Transverse colon (tissue), 4 donors: ENCODE data around the gene ABCG8. TPM values are rescaled to one million over a fixed set of nuclear protein-coding genes. Genes with fewer than 3 reads are reported as not detected.

Experiments used
- DNase-seq: peaks from one replicate; pipeline ENCODE4 v3.0.0-alpha.2; 2019
- H3K27ac ChIP-seq, 4 donors: fragments of 200-600 bp; sonication (generic); 2 replicates each; pipeline ENCODE4 v1.5.1; 2016 to 2018; ENCODE audit warnings: inconsistent platforms in 4 of 4
- H3K27me3 ChIP-seq: fragments of 200-600 bp; sonication (generic); 2 replicates; pipeline ENCODE4 v1.5.1; 2017; ENCODE audit warnings: inconsistent platforms
- H3K36me3 ChIP-seq, 4 donors: fragments of 200-600 bp; sonication (generic); 2 replicates each; pipeline ENCODE4 v1.5.1; 2017 to 2019; ENCODE audit warnings: inconsistent platforms in 4 of 4
- H3K4me1 ChIP-seq, 4 donors: fragments of 200-600 bp; sonication (generic); 2 replicates each; pipeline ENCODE4 v1.5.1; 2017 to 2020; ENCODE audit warnings: inconsistent platforms in 4 of 4
- H3K4me3 ChIP-seq, 4 donors: fragments of 200-600 bp; sonication (generic); 1 replicate in 1 of 4; 2 replicates in 3 of 4; pipeline versions ENCODE4 v1.5.1 to v1.6.1; 2017 to 2019; ENCODE audit warnings: inconsistent platforms in 4 of 4
- H3K9me3 ChIP-seq, 2 donors: fragments of 200-600 bp; sonication (generic); 2 replicates each; pipeline ENCODE4 v1.5.1; 2017 to 2019; ENCODE audit warnings: inconsistent platforms in 2 of 2
- CTCF ChIP-seq, 5 experiments: fragments of 200-600 bp in 3 of 5; fragments of 450-650 bp in 2 of 5; sonication (generic) in 3 of 5; IDR thresholded peaks; 1 replicate in 2 of 5; 2 replicates in 3 of 5; pipeline ENCODE4 v1.5.1; 2016 to 2017; ENCODE audit warnings: antibody characterized with exemption in 5 of 5, inconsistent platforms in 3 of 5, mild to moderate bottlenecking in 2 of 5, moderate library complexity in 1 of 5
- EP300 ChIP-seq: sonication (generic); formaldehyde crosslinking; IDR thresholded peaks from one replicate; pipeline ENCODE4 v1.6.1; 2017; ENCODE audit warnings: antibody characterized with exemption, low read depth
- POLR2A ChIP-seq: fragments of 450-650 bp; IDR thresholded peaks from one replicate; pipeline ENCODE4 v1.6.1; 2016; ENCODE audit warnings: antibody characterized with exemption, mild to moderate bottlenecking, moderate library complexity
- POLR2AphosphoS5 ChIP-seq, 3 donors: sonication (generic); formaldehyde crosslinking; IDR thresholded peaks; one replicate each; pipeline ENCODE4 v1.6.1; 2016; ENCODE audit warnings: antibody characterized with exemption in 3 of 3
- WGBS, 2 donors: methylation state at CpG; one replicate each; pipeline ENCODE4 v1.1.5; 2018; ENCODE audit warnings: low coverage in 1 of 2; 5-methylcytosine and 5-hydroxymethylcytosine counted together
- in situ Hi-C, 4 donors: fragments of 200-750 bp; cut with MboI; loops; one replicate each; pipeline versions ENCODE4 v1.15.0 to v1.15.1; 2017; ENCODE audit warnings: low sequenced_read_pairs in 3 of 4, low pct_ligation_motif_present in 1 of 4, low pct_unique_long_range_greater_than_20kb in 1 of 4
- intact Hi-C: fragments of 100-400 bp; cut with DNase I; formaldehyde crosslinking; loops from one replicate; pipeline ENCODE4 v1.15.1; 2023; ENCODE audit warnings: low total_unique reads
- small RNA-seq, 4 donors: library from RNA; depleted of rRNA; stranded (forward); fragments of <200 nt; gene quantifications; one replicate each; pipeline ENCODE3, GENCODE V24; 2016
- total RNA-seq, 4 donors: library from RNA; depleted of rRNA; stranded (reverse); fragments of >200 nt; gene quantifications; one replicate each; pipeline ENCODE4 v1.1.0, GENCODE V29; 2016

ABCG8 gene
- total RNA-seq, 4 donors from 2014 or later = 0.41 TPM; not detected in 3

- H3K9me3 ChIP-seq = no peaks in the 10 kb centered on the region
- in situ Hi-C loops (no loop called here), intact Hi-C loops (no loop called here)
- 96 to 100% methylated on average over 2 of the region's 2 CpGs for WGBS, 2 donors
- H3K4me3 ChIP-seq = no peak overlapping the region
- DNase-seq = no peak
- TF ChIP-seq POLR2AphosphoS5 (IDR thresholded peaks at IDR 0.05) (no peak), CTCF (IDR thresholded peaks at IDR 0.05) (no peak), EP300 (no peak), POLR2A (no peak)
- H3K4me1 ChIP-seq = no peaks in the 10 kb centered on the region
- no peak overlapping the region for H3K27ac ChIP-seq
- H3K27me3 ChIP-seq = no peaks in the 10 kb centered on the region
- peaks cover 0 to 22% (median 7%) of the 10 kb centered on the region in 4 donors for H3K36me3 ChIP-seq
Measured at GRCh38 chr2:43924463-43924862, 85.7 kb downstream of the ABCG8 start.

GRCh38 chr2:43925431-43925830 is 86.7 kb downstream of the ABCG8 start:
- peaks cover 0 to 22% (median 6%) of the 10 kb centered on the region in 4 donors for H3K36me3 ChIP-seq

GRCh38 chr2:43927442-43927841 is 88.7 kb downstream of the ABCG8 start:
- WGBS, 2 donors = 68 to 75% methylated on average over 4 of the region's 4 CpGs
- peaks cover 0 to 28% (median 7%) of the 10 kb centered on the region in 4 donors for H3K36me3 ChIP-seq
- H3K4me1 ChIP-seq = no peaks in the 10 kb centered on the region
- intact Hi-C loops (no loop called here), in situ Hi-C loops (no loop called here)
- no peak for TF ChIP-seq POLR2AphosphoS5 (IDR thresholded peaks at IDR 0.05)
- H3K27me3 ChIP-seq = no peaks in the 10 kb centered on the region
- no peak overlapping the region for H3K27ac ChIP-seq
- no peak overlapping the region for H3K4me3 ChIP-seq
- DNase-seq = no peak
- H3K9me3 ChIP-seq = no peaks in the 10 kb centered on the region

More at GRCh38 chr2:43925431-43925830, 86.7 kb downstream of the ABCG8 start:
- Histone ChIP-seq H3K4me1 (no peaks in the 10 kb centered on the region), H3K27ac (no peak overlapping the region), H3K9me3 (no peaks in the 10 kb centered on the region), H3K4me3 (no peak overlapping the region), H3K27me3 (no peaks in the 10 kb centered on the region)
- TF ChIP-seq EP300 (no peak), POLR2AphosphoS5 (IDR thresholded peaks at IDR 0.05) (no peak)
- in situ Hi-C loops (no loop called here), intact Hi-C loops (no loop called here)
- WGBS, 2 donors = 94 to 95% methylated on average over 2 to 4 of the region's 4 CpGs
- no peak for DNase-seq

GRCh38 chr2:43931293-43931692 is 92.5 kb downstream of the ABCG8 start:
- TF ChIP-seq EP300 = no peak
- no peak for TF ChIP-seq POLR2AphosphoS5 (IDR thresholded peaks at IDR 0.05)
- Histone ChIP-seq H3K27me3 (no peaks in the 10 kb centered on the region), H3K4me1 (no peaks in the 10 kb centered on the region), H3K4me3 (no peak overlapping the region), H3K9me3 (no peaks in the 10 kb centered on the region), H3K27ac (no peak overlapping the region), H3K36me3 (peaks cover 0 to 32% (median 7%) of the 10 kb centered on the region in 4 donors)
- WGBS, 2 donors = 96 to 100% methylated on average over 3 of the region's 3 CpGs
- intact Hi-C loops (no loop called here), in situ Hi-C loops (no loop called here)
- DNase-seq = no peak

Small RNA genes lying within 50 kb of the gene (small RNA-seq; reads per million reads assigned to genes)
- gene RN7SL455P = 0 reads per million in 4 donors
- gene RNU6-1048P = 0 reads per million in 4 donors

Other genes with a start within 250 kb of the ABCG8 start
- gene THADA, start 242.9 kb upstream of the ABCG8 start, total RNA-seq = 10 to 100 TPM; 21.7 to 78.6 (median 28.1) TPM
- 10 to 100 TPM in 2 of 4 donors, 1 to 10 TPM in 2; 7.2 to 32.4 (median 12.3) TPM for gene PLEKHH2, start 201.7 kb upstream of the ABCG8 start, total RNA-seq
- under 1 TPM in 1 of 4 donors, not detected in 3; 0.96 TPM for gene C1GALT1C1L, start 162.5 kb upstream of the ABCG8 start, total RNA-seq
- gene DYNC2LI1, start 64.9 kb upstream of the ABCG8 start, total RNA-seq = 10 to 100 TPM in 3 of 4 donors, 1 to 10 TPM in 1; 6.6 to 26.9 (median 20.2) TPM
- not detected for gene ABCG5, start 132 bp upstream of the ABCG8 start, total RNA-seq
- gene LRPPRC, start 157.0 kb downstream of the ABCG8 start, total RNA-seq = 10 to 100 TPM; 35.9 to 83.3 (median 59.7) TPM